ENCODE results near the gene ACVRL1.
A peak's percentile ranks its signal among the peaks of the same experiment; 100 is the strongest.

Gene ACVRL1

DNA sequence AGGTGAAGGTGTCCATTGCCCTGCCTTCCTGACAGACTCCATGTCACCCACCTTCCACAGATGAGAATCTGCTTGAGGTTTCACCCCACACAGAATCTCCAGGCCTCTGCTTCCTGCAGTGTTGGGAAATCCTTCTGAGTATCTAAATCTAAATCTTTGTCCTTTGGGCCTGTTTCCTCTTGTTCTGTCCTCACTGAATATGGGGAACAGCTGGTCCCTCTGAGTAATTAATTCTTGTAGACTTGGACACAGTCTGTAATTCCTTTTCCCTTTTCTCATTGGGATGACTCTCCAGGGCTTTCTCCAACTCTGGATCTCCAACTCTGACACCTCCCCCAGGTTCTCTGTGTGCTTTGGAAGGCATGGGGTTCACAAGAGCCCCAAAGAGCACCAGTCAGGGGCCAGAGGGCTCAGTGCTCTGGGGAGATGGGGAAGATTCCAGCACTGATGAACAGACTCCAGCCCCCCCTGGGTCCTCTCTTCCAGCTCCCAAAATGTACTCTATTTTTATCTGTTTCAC, 2.3 kb upstream of the ACVRL1 start:
- TF ChIP-seq, protein P1, sequence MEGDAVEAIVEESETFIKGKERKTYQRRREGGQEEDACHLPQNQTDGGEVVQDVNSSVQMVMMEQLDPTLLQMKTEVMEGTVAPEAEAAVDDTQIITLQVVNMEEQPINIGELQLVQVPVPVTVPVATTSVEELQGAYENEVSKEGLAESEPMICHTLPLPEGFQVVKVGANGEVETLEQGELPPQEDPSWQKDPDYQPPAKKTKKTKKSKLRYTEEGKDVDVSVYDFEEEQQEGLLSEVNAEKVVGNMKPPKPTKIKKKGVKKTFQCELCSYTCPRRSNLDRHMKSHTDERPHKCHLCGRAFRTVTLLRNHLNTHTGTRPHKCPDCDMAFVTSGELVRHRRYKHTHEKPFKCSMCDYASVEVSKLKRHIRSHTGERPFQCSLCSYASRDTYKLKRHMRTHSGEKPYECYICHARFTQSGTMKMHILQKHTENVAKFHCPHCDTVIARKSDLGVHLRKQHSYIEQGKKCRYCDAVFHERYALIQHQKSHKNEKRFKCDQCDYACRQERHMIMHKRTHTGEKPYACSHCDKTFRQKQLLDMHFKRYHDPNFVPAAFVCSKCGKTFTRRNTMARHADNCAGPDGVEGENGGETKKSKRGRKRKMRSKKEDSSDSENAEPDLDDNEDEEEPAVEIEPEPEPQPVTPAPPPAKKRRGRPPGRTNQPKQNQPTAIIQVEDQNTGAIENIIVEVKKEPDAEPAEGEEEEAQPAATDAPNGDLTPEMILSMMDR (IDR thresholded peaks at IDR 0.05; ENCODE audit: low read depth, low read length, missing control alignments), result no peak
- H3K4me3 ChIP-seq (ENCODE audit: low read depth, low read length), result no peak overlapping the region
- H3K27me3 ChIP-seq (replicated peaks), result no peaks in the 10 kb centered on the region
- H3K36me3 ChIP-seq (replicated peaks), result no peaks in the 10 kb centered on the region
- no peak overlapping the region for H3K27ac ChIP-seq
- DNase-seq, result no peak
- in situ Hi-C loops (cut with HindIII; ENCODE audit: low pct_ligation_motif_present, low sequenced_read_pairs), result no loop called here

DNA sequence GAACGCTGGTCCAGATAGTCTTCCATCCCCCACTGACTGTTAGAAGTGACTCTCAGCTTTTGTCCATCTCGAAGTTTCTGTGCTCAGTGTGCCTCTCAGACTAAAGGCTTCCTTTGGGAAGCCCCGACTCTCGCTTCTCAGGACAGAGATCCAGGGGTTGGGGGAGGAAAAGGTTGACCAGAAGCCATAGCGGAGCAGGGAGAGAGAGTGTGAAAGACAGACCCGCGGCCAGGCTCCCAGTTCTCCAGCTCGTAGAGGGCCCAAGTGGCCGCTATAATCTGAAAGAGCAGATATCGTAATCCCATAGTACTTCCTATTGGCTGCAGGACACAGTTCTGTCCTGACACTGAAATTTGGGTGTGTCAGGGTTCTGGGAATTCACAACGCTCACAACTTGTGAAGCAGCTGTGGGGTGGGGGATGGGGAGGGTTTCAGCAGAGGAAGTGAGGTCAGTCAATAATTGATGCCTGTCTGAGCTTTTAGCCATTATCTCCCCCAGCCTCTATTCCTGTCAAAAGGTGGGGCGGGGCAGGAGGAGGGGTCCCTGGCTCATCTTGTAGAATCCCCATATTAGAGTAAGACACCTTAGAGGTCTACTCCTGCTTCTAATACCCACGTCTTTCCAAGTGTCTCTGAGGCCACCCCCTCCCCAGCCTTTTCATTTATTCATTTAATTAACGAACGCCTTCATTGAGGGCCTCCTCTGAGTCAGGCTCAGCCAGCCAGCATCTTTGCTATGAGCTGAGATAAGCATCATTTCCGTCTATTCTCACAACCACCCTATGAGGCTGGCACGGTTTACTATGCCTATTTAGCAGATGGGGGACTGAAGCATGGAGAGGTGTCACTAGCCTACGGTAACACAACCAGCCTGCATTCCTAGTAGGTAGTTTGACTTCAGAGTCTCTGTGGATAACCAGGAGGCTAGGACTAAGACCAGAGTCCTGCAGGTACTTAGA, 1.6 kb upstream of the ACVRL1 start:
- TF ChIP-seq, protein P1 (IDR thresholded peaks at IDR 0.05; ENCODE audit: low read depth, low read length, missing control alignments), result no peak
- no peak overlapping the region for H3K27ac ChIP-seq
- no peaks in the 10 kb centered on the region for H3K27me3 ChIP-seq (replicated peaks)
- no peaks in the 10 kb centered on the region for H3K36me3 ChIP-seq (replicated peaks)
- in situ Hi-C loops (cut with HindIII; ENCODE audit: low pct_ligation_motif_present, low sequenced_read_pairs), result no loop called here
- no peak for DNase-seq
- no peak overlapping the region for H3K4me3 ChIP-seq (ENCODE audit: low read depth, low read length)

DNA sequence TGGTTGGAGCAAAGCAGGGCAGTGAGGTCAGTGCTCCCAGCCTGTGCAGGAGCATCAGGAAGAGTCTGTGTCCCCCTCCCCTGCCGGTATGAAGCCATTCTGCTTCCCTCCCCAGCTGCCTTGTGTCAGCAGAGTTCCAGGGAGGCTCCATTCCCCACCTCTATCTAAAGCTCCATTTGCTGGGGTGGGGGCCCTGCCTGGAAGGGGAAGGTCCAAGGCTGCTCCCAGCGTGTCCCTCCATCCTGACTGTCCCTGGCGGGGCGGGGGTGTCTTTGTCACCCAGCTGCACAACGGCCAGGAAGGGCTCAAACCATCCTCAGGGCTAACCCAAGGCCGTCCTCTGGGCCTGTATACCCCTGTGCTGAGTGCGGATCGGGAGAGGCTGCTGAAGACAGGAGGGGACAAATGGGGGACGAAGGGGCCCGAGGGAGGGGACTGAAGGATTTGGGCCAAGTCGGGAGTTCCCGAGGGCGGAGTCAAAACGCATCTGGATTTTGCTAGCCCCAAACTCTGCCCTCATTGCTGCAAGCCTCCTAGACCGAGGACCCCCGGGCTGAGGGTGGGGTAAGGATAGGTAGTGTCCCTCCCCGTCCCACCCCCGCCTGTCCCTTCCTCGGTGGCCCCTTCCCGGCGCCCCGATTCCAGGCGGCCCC, 748 bp upstream of the ACVRL1 start:
- TF ChIP-seq, protein P1 (IDR thresholded peaks at IDR 0.05; ENCODE audit: low read depth, low read length, missing control alignments), result no peak
- in situ Hi-C loops (cut with HindIII; ENCODE audit: low pct_ligation_motif_present, low sequenced_read_pairs), result no loop called here
- Histone ChIP-seq H3K27me3 (replicated peaks) (no peaks in the 10 kb centered on the region), H3K27ac (no peak overlapping the region), H3K4me3 (ENCODE audit: low read depth, low read length) (peak overlapping the region; percentile 55), H3K36me3 (replicated peaks) (no peaks in the 10 kb centered on the region)
- DNase-seq, result no peak

DNA sequence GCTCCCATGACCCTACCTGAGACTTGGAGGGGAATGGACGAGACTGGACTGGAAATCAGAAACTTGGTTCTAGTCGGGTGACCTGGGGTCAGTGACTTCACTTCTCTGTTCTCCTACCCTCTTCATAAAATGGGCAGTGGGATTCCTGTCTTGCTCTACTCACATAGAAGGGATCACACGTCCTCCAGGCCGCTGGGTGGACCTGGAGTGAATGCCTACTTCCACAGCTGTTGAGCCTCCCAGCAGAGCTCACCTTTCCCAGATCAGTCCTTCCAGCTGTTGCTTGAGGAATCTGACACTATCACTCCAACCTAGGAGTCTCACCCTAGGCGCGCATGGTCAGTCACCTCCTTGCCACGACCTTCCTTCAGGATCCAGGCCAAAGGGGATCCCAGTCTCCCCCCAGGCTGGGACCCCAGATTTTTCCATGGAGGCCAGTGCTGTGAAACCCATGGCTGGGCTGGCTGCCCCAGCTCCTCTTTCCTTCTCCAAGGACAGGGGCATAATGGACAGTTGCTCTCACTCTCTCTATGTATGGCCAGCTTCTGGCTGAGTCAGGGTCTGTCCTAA, 637 bp downstream of the ACVRL1 start:
- in situ Hi-C loops (cut with HindIII; ENCODE audit: low pct_ligation_motif_present, low sequenced_read_pairs), result no loop called here
- DNase-seq, result no peak
- TF ChIP-seq, protein P1 (IDR thresholded peaks at IDR 0.05; ENCODE audit: low read depth, low read length, missing control alignments), result no peak
- peak overlapping the region; percentile 55 for H3K4me3 ChIP-seq (ENCODE audit: low read depth, low read length)
- no peaks in the 10 kb centered on the region for H3K27me3 ChIP-seq (replicated peaks)
- H3K36me3 ChIP-seq (replicated peaks), result no peaks in the 10 kb centered on the region
- no peak overlapping the region for H3K27ac ChIP-seq

DNA sequence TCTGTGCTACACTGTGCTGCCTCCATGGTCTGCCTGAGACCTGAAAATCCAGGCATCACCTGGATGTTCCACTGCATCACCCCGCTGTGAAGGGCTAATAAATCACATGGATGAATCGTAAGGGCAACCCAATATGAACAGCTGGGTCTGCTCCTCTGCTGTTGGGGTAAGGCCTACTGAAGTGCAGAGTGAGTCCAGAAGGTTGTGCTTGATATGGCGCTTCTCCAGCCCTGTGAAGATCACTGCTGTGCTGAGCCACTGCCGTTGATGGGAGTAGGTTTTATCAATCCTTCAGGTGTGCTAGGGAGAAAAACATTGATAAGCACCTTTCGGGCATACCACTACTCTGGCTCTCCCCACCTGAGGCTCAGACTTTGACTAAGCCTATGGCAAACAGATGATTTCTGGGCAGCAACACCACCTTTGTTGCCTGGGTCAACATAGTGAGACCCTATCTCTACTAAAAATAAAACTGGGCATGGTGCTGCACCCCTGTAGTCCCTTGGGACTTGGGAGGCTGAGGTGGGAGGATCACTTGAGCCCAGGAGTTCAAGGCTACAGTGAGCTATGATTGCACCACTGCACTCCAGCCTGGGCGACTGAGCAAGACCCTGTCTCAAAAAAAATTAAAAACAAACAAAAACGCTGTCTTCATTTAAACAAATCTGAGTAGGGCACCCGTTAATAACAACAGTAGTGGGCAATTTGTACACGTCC, 1.7 kb downstream of the ACVRL1 start:
- no peak for DNase-seq
- H3K27ac ChIP-seq, result no peak overlapping the region
- TF ChIP-seq, protein P1 (IDR thresholded peaks at IDR 0.05; ENCODE audit: low read depth, low read length, missing control alignments), result no peak
- H3K27me3 ChIP-seq (replicated peaks), result no peaks in the 10 kb centered on the region
- H3K36me3 ChIP-seq (replicated peaks), result no peaks in the 10 kb centered on the region
- in situ Hi-C loops (cut with HindIII; ENCODE audit: low pct_ligation_motif_present, low sequenced_read_pairs), result no loop called here
- no peak overlapping the region for H3K4me3 ChIP-seq (ENCODE audit: low read depth, low read length)
